ENCODE measurements around the gene SYN1.
"Not testable (repeated sequence)": the region's sequence is repeated elsewhere in the genome, so short reads cannot be mapped to it uniquely, and the experiment has no call there.

The SYN1 gene

DNA sequence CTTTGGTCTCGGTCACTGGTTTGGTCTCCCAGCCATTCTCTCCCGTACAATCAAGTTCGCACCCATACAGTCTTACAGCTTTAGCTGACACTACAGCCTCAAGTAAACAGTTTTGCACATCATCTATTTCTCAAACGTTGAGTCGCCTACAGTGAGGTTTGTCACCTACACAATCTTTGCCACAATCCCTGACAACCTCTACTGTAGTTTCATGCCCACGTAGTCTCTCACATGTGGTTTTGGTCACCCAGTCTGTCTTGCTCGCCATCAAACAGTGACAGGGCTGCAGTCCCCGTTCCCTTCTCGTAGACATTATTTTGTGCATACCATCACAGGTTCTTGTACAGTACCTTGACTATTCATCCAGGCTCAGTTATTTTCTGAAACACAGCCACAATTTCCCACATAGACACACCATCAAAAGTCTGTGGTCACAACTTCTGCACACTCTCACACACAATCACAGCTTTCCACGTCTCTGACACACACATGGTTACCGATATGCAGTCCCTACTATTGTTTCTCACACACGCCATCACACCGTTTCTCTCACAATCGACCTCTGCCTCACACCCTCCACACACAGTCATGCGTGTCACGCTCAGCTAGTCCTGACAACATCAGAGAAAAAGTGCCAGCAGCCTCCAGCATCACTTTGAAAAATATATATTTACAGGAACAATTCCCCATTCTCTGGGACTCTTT lies 15.4 kb upstream of the SYN1 start:
- DNase-seq (ENCODE audit: low read depth, low spot score) = no peak

DNA sequence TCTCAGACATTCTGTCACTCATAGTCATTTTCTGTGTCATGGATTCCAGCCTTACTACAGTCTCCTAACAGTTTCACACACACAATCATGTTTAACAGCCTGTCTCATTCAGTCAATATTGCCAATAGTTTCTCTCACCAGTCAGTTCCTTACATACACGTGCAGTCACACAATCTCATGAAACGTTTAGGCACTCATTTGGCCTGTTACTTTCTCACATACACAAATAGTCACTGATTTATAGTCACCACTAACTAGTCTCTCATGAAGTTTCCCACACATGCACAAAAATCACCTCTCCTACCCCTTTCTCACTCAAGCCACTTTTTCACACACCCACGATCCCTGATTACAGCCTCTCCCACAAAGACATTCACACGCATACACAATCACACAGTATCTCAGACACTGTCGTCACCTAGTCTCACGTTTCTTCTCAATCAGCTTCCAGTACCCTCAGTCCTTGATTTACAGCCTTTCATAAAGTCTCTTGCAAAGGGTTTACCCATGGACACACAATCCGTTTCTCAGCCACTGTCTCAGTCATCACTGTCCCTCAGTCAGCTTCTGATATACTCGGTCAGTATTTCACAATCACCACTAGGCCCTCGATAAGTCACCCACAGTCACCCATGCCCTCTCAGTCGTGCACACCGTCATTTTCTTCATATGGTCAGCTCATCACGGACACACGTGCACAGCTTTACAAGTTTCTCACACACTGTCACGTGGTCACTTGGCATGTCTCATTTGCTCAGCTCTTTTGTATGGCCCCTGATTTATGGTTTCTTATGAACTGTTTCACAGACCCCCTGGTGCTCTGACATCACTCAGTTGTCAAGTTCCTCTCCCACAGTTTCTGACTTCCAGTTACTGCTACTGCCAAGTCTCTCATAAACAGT lies 14.3 kb upstream of the SYN1 start:
- DNase-seq (ENCODE audit: low read depth, low spot score) = no peak

DNA sequence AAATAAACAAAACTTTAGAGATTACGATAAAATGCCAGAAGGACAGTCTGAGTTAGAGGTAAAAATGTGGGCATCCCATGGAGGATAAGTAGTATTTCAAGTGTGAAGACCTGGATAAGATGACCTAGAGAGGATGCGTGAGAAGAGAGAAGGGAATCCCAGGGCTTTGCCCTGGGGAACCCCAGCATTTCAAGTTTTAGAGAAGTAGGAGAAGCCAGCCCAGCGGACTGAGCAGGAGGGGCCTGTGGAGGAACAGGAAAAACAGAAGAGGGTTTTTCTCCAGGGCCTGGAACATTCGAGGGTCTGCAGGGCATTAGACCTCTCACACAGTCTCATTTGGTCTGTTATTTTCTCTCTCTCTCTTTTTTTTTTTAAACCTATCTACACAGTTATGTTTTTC lies 13.0 kb upstream of the SYN1 start:
- no peak for DNase-seq (ENCODE audit: low read depth, low spot score)

DNA sequence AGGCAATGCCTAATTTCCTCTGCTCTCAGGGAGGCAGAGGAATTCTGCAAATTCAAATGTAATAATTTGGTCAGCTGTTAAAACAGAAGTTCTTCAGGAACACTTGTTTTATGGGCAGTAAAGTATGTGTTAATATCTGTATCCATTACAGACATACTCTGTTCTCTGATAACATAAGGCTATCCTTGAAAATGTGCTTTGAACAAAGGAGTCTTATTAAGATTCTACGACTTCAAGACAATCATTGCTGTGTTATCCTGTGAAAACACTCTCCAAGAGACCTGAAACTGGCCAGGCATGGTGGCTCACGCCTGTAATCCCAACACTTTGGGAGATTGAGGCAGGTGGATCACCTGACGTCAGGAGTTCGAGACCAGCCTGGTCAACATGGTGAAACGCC lies 12.0 kb upstream of the SYN1 start:
- DNase-seq (ENCODE audit: low read depth, low spot score) = no peak

DNA sequence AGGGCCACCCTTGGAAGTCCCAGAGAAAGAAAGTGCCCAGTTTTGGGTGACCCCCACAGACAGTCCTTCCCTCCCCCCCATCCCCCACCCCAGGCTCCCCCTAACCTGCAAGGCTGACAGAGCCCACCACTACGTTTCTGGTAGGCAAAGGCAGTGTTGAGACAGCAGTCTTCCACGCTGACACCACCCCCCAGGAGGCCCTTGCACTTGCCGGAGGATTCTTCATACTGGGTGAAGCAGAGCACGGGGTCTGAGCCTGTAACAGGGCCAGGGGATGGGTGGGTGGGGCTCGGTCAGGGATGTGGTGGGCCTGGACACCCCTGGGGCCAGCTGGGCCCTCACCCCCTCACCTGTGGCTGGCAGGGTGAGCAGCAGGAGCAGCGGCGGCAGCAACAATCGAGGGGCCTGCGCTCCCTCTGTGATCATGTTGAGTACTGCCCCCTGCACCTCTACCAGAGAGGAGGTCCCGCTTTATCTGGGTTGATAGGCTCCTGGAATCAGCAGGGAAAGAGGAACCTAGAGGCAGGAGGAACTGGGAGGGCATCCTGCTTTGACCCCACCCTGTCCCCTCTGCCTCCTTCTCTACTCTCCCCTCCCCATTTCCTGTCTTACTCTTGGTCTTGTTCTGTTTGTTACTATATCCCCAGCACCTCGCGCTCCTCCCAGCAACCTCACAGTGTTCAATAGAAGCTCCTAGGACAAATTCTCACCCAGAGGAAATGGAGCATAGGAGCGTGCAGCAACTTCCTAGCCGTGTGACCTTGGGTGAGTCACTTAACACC lies 10.0 kb upstream of the SYN1 start, which contains the start of gene CFP:
TSS of gene CFP (minus strand) at position 512 of the 782 bp plus-strand sequence. CDS start at position 426, 86 bp downstream.
- DNase-seq (ENCODE audit: low read depth, low spot score) = no peak

DNA sequence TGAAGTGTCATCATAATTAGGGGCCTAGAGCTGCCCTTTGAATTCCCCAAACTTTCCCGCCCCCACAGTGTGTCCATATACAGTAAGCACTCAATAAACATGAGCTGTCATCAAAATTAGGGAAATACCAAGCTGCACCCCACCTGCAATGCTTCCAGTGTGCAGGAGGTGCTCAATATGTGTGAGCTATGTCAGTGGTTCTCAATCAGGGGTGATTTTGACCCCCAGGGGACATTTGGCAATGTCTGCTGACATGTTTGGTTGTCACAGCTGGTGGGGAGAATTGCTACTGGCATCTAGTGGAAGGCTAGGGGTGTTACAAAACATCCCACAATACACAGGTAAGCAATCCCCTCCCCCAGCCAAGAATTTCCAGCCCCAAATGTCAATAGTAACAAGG lies 9.3 kb upstream of the SYN1 start:
- no peak for DNase-seq (ENCODE audit: low read depth, low spot score)

DNA sequence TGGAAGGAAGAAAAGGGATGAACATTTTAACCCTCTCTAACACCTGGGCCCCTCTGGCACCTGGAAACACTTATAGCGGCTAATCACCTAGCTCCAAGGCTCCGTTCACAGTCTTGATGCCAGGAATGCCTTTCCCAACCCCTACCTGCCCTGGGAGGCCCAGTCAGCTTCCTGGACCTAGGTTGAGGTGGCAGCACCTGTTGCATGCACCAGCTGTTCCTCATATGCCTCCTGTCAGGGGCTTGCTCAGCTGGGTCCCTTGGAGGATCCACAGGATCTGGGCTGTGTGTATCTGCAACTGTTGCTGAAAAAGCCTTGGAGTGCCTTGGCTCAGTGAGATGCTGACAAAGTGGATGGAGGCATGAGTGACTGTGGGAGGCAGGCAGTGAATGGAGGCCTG lies 5.7 kb upstream of the SYN1 start:
- no peak for DNase-seq (ENCODE audit: low read depth, low spot score)

DNA sequence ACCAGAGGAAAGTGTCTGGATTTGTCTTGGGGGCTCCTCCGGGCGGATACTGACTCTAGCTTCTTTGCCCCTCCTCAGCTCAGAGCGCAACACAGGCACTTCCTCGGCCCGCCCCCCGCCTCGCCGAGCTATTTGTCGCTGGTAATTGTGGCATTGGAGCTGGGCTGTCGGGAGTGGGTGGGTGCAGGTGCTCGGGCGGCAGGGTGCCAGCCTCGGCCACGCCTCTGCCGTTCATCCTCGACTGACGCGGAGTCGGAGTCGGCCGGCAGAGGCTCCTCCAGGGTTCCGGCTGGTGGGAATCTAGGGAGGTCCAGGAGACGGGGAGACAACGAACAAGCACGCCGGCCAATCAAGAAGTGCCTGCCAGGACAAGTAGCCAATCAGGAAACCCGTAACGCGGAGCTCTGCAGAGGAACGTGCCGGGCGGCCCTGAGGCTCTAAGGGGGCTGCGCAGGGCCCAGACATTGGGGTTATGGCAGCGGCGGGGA lies 3.9 kb upstream of the SYN1 start:
- peak; percentile 83 for DNase-seq (ENCODE audit: low read depth, low spot score)

DNA sequence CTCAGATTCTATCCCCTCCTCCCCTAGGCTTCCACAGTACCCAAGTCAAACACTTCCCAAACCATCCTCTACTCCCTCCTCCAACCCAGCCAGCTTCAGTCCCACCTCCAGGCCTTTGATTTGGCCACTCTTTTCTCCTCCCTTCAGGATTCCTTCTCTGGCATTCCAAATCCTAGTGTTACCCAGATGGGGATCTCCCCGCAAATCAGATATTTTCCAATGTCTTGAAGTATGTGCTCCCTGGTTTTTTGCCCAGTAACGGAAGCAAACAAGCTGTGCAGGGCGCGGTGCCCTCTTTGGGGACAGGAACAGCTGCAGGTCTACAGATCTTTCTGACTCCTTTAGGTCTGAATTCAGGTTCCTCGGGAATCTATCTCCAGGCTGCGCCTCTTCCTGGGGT lies 2.2 kb upstream of the SYN1 start:
- DNase-seq (ENCODE audit: low read depth, low spot score) = no peak

DNA sequence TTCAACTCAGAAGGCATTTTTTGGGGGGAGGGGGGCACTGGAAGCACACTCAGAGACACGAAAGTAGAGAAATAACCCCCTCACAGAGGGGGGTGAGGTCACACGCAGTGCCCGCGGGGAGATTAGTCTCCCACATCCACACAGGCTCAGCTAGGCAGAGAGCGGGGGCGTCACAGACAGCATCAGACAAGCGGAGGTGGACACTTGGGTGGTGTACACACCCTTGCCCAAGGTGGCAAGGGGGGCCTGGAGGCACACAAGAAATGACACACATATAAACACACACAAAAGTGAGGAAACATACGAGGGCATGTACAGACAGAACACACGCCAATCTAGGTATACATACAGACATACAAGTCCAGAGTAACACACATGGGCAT lies 637 bp upstream of the SYN1 start:
- DNase-seq (ENCODE audit: low read depth, low spot score) = no peak

DNA sequence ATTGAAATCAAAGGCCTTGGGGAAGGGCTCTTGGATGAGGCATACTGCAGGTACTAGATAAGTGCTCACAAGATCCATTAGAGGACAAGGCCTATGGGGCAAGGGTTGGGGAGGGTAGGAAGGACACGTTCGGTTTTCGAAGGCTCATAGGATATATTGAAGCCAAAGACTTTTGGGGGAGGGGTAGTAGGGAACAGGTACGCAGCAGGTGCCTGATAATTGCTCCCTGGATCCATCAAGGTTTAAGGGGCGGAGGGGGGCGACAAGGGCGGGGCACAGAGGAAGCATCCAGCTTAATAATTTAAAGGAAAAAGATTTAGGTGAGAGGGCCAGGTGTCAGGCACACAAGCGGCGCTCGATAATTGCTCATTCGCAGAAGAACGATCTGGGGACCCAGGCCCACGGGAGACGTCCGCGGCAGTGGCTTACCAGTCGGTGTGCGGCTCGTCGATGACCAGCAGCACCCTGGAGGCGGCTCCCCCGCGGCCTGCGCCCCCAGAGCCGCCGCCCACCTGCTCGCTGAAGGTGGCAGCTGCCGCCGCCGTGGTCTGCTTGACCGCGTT lies 653 bp downstream of the SYN1 start:
- no peak for DNase-seq (ENCODE audit: low read depth, low spot score)

DNA sequence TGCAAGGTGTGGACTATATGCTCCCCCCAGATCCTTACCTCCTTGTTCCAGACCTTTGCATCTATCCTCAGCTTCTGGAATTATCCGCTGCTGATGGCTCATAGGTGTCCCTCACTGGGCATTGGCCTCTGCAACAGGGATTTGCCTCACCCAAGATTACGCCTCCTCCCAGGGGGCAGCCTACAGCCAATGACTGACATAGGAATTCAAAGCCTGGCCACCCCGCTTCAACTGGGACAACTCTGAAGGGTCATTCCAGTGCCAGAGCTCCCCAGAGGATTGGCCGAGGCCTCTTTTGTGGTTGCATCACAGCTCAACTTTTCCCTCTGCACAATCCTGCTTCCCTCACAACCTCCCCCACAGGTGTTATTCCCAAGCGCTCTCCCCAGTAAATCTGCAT lies 5.0 kb downstream of the SYN1 start:
- no peak for DNase-seq (ENCODE audit: low read depth, low spot score)

DNA sequence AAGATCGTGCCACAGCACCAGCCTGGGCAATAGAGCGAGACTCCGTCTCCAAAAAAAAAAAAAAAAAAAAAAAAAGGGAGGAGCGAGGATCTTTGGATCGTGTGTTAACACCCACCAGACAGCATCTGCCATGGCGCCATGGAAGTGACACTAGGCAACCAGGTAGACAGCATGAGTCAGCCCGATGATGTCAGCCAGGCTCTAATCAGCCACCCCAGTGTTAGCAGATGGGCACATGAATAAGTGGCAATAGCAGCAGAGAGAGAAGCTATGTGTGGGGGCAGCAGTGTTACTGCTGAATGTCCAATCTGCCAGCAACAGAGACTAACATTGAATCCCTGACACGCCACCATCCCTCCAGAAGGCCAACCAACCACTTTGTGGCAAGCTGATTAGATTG lies 6.6 kb downstream of the SYN1 start:
- no peak for DNase-seq (ENCODE audit: low read depth, low spot score)

DNA sequence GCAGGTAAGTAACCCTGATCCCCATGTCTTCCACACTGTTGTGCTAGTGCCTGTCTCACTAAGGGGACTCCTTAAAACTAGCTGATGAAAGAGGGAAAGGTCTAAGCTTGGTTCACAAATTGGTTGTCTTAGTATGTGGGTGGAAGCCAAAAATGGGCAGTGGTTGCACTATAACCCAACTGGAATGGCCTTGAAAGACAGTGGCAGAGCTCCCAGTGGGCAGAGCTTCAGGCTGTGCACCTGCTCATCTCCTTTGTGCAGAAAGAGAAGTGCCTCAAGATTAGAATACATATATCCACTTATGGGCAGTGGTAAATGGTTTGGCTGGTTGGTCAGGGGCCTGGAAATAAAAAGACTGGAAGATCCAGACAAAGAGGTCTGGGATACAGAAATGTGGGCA lies 7.2 kb downstream of the SYN1 start:
- DNase-seq (ENCODE audit: low read depth, low spot score) = no peak

DNA sequence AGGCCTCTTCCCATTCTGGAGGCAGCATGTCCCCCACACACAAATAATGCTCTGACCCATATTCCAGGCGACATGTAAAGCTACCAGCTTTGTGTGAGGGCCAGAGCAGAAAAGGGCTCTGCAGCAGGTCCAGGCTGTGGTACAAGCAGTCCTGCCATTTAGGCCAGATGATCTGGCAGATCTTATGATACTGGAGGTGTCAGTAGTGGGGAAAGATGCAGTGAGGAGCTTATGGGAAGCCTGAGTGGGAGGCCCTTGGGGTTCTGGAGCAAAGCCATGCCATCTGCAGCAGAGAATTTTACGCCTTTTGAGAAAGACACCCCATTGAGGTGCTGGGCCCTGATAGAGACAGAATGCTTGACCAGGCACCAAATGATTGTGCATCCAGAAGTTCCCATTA lies 7.7 kb downstream of the SYN1 start:
- no peak for DNase-seq (ENCODE audit: low read depth, low spot score)

DNA sequence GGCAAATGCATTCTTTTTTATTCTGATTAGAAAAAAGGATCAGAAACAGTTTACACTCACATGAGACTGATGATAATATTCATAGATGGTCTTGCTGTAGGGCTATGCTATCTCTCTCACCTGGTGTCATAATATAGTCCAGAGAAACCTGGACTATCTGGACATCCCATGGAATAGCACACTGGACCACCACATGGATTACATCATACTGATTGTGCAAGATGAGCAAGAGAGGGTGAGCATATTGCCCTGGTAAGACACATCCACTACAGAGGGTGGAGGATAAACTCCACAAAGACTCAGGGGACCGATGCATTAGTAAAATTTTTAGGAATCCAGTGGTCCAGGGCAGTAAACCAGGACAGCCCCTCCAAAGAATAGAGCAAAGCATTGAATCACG lies 8.2 kb downstream of the SYN1 start:
- no peak for DNase-seq (ENCODE audit: low read depth, low spot score)

DNA sequence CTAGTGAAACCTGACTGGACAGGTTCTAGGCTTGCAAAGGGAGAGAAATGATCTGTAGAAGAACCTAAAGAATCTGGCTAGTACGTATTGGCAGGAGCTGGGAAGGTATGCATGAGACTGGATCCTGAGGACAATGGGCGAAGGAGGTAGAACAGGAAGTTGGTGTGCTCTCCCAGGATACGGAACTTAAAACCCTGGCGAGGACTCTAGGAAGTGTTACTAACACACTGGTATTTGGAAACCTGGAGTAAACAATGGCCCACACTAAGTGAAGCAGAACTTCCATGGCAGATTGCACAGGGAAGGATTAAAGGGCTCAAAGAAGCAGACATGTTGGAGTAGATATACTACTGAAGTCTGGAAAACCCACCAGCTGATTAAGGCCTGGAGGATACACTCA lies 9.1 kb downstream of the SYN1 start:
- DNase-seq (ENCODE audit: low read depth, low spot score) = no peak

DNA sequence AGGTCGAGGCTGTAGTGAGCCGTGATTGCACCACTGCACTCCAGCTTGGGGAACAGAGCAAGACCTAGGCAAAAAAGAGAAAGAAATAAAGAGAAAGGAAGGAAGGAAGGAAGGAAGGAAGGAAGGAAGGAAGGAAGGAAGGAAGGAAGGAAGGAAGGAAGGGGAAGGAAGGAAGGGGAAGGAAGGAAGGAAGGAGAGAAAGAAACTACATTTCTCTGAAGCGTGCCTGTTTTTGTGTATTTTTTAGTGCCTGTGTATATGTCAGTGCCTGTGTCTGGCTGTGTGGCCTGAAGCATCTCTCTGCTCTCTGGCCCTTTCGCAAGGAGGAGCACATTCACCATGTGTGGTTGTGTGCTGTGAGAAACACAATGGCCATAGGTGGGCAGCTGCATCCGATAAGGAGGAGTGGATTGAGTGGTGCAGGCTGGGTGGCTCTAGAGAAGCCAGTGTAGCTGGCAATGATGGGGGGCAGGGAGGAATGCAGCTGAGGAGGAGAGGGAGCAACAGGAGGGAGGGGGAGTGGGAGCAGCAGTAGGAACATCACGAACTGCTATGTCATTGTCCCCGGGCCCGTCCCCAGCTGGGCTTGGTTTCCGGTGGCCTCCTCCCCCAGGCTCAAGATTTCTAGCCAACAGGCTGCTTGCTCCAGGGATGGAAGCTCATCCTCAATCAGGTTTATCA lies 11.4 kb downstream of the SYN1 start:
- no peak for DNase-seq (ENCODE audit: low read depth, low spot score)

DNA sequence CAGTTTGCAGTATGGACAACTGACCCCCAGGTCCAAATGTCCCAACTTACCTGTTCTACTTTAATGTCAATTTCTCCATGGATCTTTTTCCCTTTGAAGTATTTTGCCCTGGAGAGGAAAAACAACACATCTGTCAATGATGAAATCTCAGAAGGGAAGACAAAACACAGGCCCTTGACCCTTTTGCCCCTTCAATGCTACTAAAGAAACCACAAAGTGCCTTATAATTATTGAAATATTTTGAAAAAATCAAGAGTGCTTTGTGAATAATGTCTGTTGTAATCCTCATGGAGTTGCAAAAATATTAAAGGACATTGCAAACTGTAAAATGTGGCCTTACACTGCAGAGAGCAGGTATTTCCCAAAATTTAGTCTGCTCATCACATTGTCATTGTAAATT lies 12.6 kb downstream of the SYN1 start:
- no peak for DNase-seq (ENCODE audit: low read depth, low spot score)

DNA sequence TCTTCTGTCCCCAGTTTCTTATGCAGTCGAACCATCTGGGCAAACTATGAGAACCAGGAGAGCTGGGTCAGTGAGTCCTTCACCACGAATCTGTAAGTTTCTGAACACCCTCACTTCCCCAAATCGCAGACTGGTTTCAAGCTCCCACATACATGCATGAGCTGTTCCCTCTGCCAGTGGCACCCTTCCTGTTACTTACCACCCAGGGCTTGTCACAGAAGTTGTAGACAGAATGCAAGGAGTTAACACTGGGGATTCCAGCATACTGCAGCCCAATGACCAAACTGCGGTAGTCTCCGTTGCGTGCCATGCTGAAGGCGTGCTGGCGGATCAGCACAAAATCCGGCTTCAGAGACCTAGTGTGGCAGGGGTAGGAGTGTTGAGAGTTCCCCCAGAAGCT lies 14.6 kb downstream of the SYN1 start:
- no peak for DNase-seq (ENCODE audit: low read depth, low spot score)

DNA sequence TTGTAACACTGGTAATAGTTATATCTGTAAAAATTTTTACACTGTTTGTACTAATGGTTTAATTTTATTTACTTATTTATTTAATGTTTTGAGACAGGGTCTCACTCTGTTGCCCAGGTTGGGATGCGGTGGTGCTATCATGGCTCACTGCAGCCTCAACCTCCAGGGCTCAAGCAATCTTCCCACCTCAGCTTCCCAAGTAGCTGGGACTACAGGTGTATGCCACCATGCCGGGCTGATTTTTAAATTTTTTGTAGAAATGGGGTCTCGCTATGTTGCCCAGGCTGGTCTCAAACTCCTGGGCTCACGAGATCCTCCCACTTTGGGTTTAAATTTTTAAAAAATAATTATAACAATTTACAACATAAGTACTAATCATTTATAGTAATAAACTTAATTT lies 16.5 kb downstream of the SYN1 start:
- not testable (repeated sequence) for DNase-seq (ENCODE audit: low read depth, low spot score)
